Pancreas (tissue), 10 donors: ENCODE results near the gene ASTE1. TPM values are rescaled to one million over a fixed set of nuclear protein-coding genes. Genes with fewer than 3 reads are reported as not detected.
A peak's percentile ranks its signal among the peaks of the same experiment; 100 is the strongest.

Source experiments
- ATAC-seq, 4 donors: fragments of 200-7000 bp; cut with Tn5 transposase; one replicate each; pipeline versions ENCODE4 v1.8.0 to v1.9.1; 2020; ENCODE audit warnings: mild to moderate bottlenecking in 4 of 4, moderate library complexity in 4 of 4
- DNase-seq, 6 donors: peaks; one replicate each; pipeline ENCODE4 v3.0.0-alpha.2; 2020
- FAIRE-seq: peaks from 2 replicates; lab custom pipeline; 2012; peaks lifted over from hg19 to GRCh38; lab: Jason Lieb, UNC
- H3K27ac ChIP-seq, 4 donors: fragments of 200-600 bp; sonication (generic); 1 replicate in 3 of 4; 2 replicates in 1 of 4; pipeline versions ENCODE4 v1.5.0 to v1.8.0; 2020
- H3K27me3 ChIP-seq, 4 donors: fragments of 200-600 bp; one replicate each; pipeline ENCODE4 v1.8.0; 2021
- H3K36me3 ChIP-seq, 3 donors: fragments of 200-600 bp; sonication (generic) in 1 of 3; one replicate each; pipeline versions ENCODE4 v1.5.0 to v1.8.0; 2020 to 2021
- H3K4me1 ChIP-seq, 3 donors: fragments of 200-600 bp; one replicate each; pipeline ENCODE4 v1.8.0; 2021
- H3K4me3 ChIP-seq, 4 donors: fragments of 200-600 bp; sonication (generic) in 2 of 4; one replicate each; pipeline versions ENCODE4 v1.5.0 to v1.8.0; 2020 to 2021
- H3K9me3 ChIP-seq, 4 donors: fragments of 200-600 bp; one replicate each; pipeline ENCODE4 v1.8.0; 2021
- CTCF ChIP-seq, 4 donors: fragments of 200-600 bp; sonication (generic) in 3 of 4; IDR thresholded peaks; one replicate each; pipeline versions ENCODE4 v1.5.0 to v1.8.0; 2021; ENCODE audit warnings: antibody characterized with exemption in 4 of 4
- WGBS, 2 donors: extraction: QIAGEN DNeasy Blood & Tissue Kit; methylation state at CpG; one replicate each; pipeline ENCODE4 v1.1.7; 2013; 5-methylcytosine and 5-hydroxymethylcytosine counted together
- intact Hi-C, 3 donors: fragments of 100-400 bp; cut with DNase I; formaldehyde crosslinking; loops; one replicate each; pipeline versions ENCODE4 v1.11.1 to v1.14.2; 2022
- polyA plus RNA-seq, 2 donors: library from polyadenylated mRNA; stranded (reverse); fragments of 200-250 nt; gene quantifications; one replicate each; pipeline ENCODE4 v1.2.3, GENCODE V29; 2013
- total RNA-seq, 6 donors: library from RNA; stranded (reverse); fragmentation: NEBNext Ultra II Directional in 4 of 6; extraction: Animal tissue kit (Norgen Biotek cat#: 25700) in 4 of 6; gene quantifications; one replicate each; pipeline versions ENCODE4 v1.2.1 to v1.2.4, GENCODE V29; 2021 to 2023
- donor health status: healthy with polysubstance abuse.
- donor health status: DM: no; HTN: no; CAD: no; lungs with moderate emphysema.
- donor health status: DM: no; HTN: no; CAD: no.
- donor health status: control.
- donor health status: control.
- donor health status: Bipolar disorder and iron deficiency.
- donor health status: DM: yes; HTN: yes; CAD: no.
- donor health status: DM: no; HTN: no; CAD: no.
- donor health status: DM: no; HTN: no; CAD: no.
- donor health status: DM: yes; HTN: yes; CAD: no.

The ASTE1 gene
- total and polyA plus RNA-seq, 8 donors, result 1.5 to 4.7 (median 3.2) TPM

GRCh38 chr3:131038326-131038725, 11.7 kb upstream of the ASTE1 start:
- ATAC-seq, result no peak
- TF ChIP-seq CTCF (IDR thresholded peaks at IDR 0.05), result no peak
- intact Hi-C loops, result no loop called here
- H3K4me1 ChIP-seq, result no peaks in the 10 kb centered on the region
- no peak for FAIRE-seq
- H3K36me3 ChIP-seq, result no peaks in the 10 kb centered on the region
- no peak for DNase-seq
- H3K9me3 ChIP-seq, result no peaks in the 10 kb centered on the region
- no peaks in the 10 kb centered on the region for H3K27me3 ChIP-seq
- 69 to 80% methylated on average over 2 of the region's 2 CpGs for WGBS, 2 donors
- H3K27ac ChIP-seq, result no peak overlapping the region
- H3K4me3 ChIP-seq, result no peak overlapping the region

GRCh38 chr3:131036986-131037385, 10.4 kb upstream of the ASTE1 start:
- FAIRE-seq (no peak), DNase-seq (no peak), ATAC-seq (no peak)
- intact Hi-C loops, result no loop called here
- Histone ChIP-seq H3K4me1 (no peaks in the 10 kb centered on the region), H3K36me3 (no peaks in the 10 kb centered on the region), H3K27ac (no peak overlapping the region), H3K4me3 (no peak overlapping the region), H3K9me3 (no peaks in the 10 kb centered on the region), H3K27me3 (no peaks in the 10 kb centered on the region)
- 85 to 92% methylated on average over 5 of the region's 5 CpGs for WGBS, 2 donors
- TF ChIP-seq CTCF (IDR thresholded peaks at IDR 0.05), result no peak

- Histone ChIP-seq H3K4me1 (no peaks in the 10 kb centered on the region), H3K36me3 (no peaks in the 10 kb centered on the region), H3K27ac (no peak overlapping the region), H3K27me3 (no peaks in the 10 kb centered on the region), H3K9me3 (no peaks in the 10 kb centered on the region), H3K4me3 (no peak overlapping the region)
- DNase-seq (no peak), FAIRE-seq (no peak), ATAC-seq (peak in 1 of 4 donors; percentile 39)
- TF ChIP-seq CTCF (IDR thresholded peaks at IDR 0.05), result no peak
- intact Hi-C loops, result no loop called here
- 38 to 49% methylated on average over 1 of the region's 1 CpG for WGBS, 2 donors
Observed at GRCh38 chr3:131036200-131036816, 9.7 kb upstream of the ASTE1 start.

- peak; percentile 15 to 49 (median 36) for TF ChIP-seq CTCF (IDR thresholded peaks at IDR 0.05)
- intact Hi-C loops, result no loop called here
- DNase-seq (no peak), FAIRE-seq (peak; percentile 67), ATAC-seq (peak in 3 of 4 donors; percentile 67 to 75 (median 71))
- Histone ChIP-seq H3K36me3 (no peaks in the 10 kb centered on the region), H3K27me3 (no peaks in the 10 kb centered on the region), H3K27ac (no peak overlapping the region), H3K9me3 (no peaks in the 10 kb centered on the region), H3K4me1 (no peaks in the 10 kb centered on the region), H3K4me3 (no peak overlapping the region)
- 14 to 19% methylated on average over 1 of the region's 1 CpG for WGBS, 2 donors
Observed at GRCh38 chr3:131033480-131034080, 7.0 kb upstream of the ASTE1 start.

GRCh38 chr3:131031660-131032059, 5.0 kb upstream of the ASTE1 start:
- ATAC-seq, result no peak
- Histone ChIP-seq H3K4me3 (no peak overlapping the region), H3K36me3 (no peaks in the 10 kb centered on the region), H3K27me3 (no peaks in the 10 kb centered on the region), H3K27ac (no peak overlapping the region), H3K9me3 (no peaks in the 10 kb centered on the region), H3K4me1 (no peaks in the 10 kb centered on the region)
- no peak for FAIRE-seq
- TF ChIP-seq CTCF (IDR thresholded peaks at IDR 0.05), result no peak
- intact Hi-C loops, result no loop called here
- 59 to 91% methylated on average over 3 of the region's 3 CpGs for WGBS, 2 donors
- no peak for DNase-seq
